NOMO-1 treated with dmso at 0.1 percent for 144 hours (cell line): ENCODE data around the gene CENPU.
"Not testable (repeated sequence)": the region's sequence is repeated elsewhere in the genome, so short reads cannot be mapped to it uniquely, and the experiment has no call there.

Experiments
- DNase-seq: peaks from one replicate; lab custom pipeline; 2025; ENCODE audit not compliant: unreplicated experiment; lab: John Stamatoyannopoulos, UW

The CENPU gene

DNA sequence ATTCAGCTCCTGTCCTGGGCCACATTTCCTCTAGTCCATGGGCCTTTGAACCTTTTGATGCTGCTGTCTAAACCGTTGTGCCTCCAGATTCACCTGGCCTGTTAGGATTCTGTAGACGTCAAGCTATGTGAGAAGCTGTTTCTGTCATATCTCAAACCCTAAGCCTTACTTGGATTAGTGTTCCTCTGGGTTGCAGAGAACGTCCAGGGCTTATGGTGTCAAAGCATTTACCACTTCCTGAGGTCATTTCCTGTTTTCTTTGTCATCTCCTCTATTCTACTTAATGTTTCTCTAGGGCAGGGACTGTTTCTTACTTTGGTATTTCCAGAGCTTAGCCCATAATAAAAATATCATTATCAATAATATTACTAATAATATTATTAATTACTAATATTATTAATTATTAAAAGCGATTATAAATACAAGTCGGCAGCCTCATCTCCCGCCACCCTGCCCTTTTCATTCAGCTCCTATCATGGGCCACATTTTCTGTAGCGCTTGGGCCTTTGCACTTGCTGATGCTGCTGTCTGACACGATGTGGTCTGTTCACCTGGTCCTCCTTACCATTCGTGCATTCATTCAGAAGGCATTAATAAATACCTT is 65.3 kb downstream of the CENPU start:
- peak; percentile 57 for DNase-seq

DNA sequence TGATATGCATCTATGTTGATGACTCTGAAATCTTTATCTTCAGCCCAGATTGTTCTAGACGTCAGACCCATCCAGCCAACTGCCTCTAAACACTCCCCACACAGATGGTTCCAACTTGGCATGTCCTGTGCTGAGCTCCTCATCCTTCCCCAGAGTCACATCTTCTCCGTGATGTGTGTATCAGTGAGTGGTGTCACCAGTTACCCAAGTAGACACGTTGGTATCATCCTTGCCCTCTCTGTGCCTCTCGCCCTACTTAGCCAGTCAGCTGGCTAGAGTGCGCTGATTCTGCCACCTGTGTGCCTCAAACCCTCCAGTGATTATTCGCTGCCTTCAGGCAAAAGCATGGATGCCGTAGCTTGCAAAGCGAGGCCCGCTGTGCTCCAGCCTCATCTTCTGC is 65.8 kb downstream of the CENPU start:
- no peak for DNase-seq

DNA sequence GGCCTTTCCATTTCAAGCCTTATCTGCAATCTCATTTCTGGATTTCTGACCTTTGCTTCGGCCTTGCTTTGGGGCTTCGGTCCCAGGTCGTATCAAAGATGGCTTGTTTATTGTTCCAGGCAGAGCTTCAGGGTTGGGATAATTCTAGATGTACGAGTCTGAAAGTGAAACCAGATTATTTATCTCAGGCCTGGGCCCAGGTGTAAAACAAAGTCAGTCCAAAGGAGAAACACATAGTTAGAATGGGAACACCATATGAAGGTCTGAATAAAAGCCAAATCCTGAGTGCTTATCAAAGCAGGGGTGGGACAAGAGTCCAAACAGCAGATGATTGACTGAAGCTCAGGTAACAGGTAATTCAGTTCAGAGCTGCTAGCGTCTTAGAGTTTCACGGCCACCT is 67.2 kb downstream of the CENPU start:
- no peak for DNase-seq

DNA sequence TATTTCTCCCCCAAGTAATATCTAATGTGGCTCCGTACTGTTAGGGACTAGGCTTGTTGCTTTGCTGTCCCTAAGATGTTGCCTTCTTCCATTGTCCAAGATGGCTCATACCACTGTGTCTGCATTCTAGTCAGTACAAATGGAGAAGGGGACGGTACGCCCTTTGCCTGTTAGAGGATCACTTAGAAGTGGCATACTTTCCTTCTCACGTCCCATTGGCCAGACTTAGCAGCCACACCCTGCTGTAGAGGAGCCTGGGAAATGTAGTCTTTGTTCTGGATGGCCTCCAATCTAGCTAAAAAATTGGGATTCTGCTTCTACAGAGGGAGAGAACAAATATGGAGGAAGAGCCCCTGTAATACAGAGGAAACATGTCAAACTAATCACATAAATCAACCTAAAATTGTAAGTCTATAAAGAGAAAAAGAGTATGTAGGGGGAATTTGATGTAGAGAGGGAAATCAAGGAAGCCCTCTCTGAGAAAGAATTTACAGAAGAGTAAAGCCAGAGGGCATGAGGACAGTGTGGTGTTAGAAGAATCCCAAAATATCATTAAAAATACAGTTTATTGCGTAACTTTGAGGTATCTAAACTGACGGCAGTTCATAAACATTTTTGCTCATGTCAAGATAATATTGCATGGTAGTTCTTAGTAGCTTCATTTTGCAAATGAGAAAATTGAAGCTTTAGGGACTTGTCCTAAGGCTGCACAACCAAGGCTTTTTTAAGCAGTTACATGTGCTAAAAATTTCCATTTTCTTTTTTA is 69.3 kb downstream of the CENPU start:
- no peak for DNase-seq

GRCh38 chr4:184662236-184662635 is 71.7 kb downstream of the CENPU start:
- DNase-seq: no peak

DNA sequence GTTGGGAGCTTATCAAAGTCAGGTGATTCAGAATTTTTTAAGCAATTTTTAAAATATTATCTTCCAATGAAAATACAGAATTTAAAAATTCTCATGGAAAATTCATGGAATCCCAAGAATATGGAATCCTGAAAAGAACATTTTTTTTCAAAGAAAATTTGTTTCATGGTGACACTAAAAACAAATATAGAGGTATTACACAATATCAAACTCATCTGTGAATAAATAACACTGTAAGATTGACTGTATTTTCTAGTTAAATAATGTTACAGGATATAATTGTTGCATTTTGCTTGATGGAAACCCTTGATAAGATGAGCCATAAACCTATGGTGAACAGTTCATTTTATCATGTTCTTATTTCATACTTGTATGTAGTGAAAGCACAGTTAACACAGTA is 72.9 kb downstream of the CENPU start:
- DNase-seq: no peak

- not testable (repeated sequence) for DNase-seq
Observed at GRCh38 chr4:184657820-184658219, 76.1 kb downstream of the CENPU start.

DNA sequence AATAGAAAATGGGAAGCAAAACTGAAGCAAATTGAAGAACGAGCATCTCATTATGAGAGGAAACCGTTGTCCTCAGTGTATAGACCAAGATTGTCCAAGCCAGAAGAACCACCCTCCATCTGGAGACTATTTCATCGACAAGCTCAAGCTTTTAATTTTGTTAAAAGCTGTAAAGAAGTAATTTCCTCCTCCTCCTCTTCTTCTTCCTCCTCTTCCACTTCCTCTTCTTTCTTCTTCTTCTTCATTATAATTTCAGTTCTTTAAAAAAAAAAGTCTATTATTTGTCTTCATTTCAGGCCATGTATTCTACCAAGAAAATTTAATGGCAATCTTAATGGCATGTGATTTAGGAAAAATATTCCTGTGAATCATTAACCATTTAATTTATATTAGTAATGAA is 76.8 kb downstream of the CENPU start:
- DNase-seq: no peak

- no peak for DNase-seq
Observed at GRCh38 chr4:184655889-184656869, 77.7 kb downstream of the CENPU start.

- no peak for DNase-seq
Observed at GRCh38 chr4:184653650-184654049, 80.2 kb downstream of the CENPU start.

GRCh38 chr4:184652681-184653080 is 81.2 kb downstream of the CENPU start:
- not testable (repeated sequence) for DNase-seq

DNA sequence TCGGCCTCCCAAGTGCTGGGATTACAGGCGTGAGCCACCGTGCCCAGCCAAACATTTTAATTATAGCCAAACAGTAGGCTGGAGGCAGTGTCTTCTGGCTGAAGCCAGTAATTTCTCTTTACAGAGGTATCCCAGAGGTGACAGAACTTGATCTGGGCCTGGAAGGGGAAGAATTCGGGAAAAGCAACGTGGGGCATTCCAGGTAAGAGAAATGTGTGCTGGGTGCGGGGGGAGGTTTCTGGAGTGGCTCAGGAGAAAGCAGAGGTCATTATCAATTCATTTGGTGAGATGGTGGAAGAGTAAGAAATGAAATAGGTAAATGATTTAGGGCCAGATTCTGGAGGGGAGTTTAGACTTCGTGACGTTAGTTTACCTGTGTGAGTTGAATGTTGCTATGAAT is 82.0 kb downstream of the CENPU start:
- no peak for DNase-seq

DNA sequence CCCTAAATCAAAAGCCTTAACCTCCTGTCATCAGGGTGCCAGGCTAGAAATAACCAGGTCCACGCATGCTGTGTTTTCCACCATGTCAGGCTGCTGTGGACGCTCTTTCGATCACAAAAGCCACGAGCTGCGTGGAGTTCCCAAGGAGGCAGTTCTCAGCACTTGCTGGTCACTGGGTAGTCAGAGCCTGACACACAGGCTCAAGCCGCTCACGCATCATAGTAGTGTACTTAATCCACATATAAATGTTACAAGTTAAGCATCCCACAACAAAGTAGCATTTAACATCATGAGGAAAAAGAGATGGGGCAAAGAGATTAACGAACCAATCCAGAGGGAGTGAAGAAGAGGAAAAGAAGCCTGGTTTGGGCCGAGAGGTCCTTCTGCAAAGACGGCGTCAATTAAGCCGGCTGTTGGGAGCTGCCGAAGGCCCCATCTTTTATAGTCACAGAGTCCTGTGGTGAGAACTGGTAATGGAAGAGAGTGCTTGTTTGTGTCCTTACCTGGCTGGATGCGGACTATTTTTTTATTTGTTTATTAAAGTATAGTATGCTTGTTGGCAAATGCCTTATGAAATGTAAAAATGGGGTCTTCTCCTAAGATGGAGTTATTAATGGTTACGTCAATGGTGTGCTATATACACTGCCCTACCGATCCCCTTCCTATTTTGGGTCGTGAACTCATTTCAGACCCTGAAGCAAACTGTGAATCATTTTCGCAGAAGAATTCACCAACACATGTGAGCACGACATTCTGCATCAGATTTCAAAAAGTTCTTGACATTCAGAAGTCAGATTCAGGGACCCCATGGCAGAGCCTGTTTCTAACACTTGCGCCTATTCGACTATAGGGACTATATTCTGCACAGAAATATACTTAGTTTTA is 83.7 kb downstream of the CENPU start:
- DNase-seq: no peak

DNA sequence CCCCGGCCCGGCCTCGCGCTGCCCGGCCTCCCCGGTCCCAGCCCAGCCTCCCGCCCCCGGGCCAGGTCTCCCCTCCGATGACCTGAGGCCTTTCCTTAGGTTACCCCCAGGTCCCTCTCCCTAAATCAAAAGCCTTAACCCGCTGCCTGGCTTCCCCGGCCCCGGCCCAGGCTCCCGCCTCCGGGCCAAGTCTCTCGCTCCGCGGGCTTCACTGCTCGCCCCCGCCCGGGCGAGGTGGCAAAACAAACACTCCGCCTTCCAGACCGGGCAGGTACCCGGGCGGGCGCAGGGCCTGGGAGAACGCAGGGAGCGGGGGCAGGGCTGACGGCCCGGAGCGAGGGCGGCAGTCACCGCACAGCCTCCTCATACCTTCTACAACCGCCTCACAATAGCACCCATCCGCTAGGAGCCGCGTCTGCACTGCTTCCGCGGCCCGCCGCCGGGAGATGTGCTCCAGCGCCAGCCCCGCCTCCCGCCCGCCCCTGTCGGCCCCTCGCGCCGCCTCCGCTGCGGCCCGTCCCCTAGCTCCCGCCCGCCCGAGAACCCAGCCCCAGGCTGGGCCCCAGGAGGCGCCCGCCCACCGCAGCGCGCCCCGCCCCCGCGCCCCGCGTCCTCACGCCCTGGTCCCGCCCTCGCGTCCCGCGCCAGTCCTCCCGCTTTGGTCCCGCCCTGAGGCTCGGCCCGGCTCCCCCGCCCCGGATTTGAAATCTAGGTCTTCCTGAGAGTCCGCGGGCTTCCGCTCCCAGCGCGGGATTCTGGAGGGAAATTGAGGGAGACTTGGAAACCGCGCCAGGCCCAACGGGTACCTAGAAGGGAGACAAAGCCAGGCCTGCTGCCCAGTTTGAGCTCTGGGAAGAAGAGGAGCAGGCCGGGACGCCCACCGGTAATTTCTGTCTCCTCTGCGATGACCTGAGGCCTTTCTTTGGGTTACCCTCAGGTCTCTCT is 84.6 kb downstream of the CENPU start, which contains the start of the genes CASP3 and PRIMPOL:
Gene CASP3 (minus strand): TSS at position 422 of the 945 bp plus-strand sequence. CDS start 10,994 bp downstream, outside the sequence.
Gene PRIMPOL (plus strand): TSS at position 713 of the 945 bp plus-strand sequence. CDS start 7,403 bp downstream, outside the sequence.
- DNase-seq: peak; percentile 97

GRCh38 chr4:184648313-184649025 is 85.4 kb downstream of the CENPU start:
- DNase-seq: no peak

DNA sequence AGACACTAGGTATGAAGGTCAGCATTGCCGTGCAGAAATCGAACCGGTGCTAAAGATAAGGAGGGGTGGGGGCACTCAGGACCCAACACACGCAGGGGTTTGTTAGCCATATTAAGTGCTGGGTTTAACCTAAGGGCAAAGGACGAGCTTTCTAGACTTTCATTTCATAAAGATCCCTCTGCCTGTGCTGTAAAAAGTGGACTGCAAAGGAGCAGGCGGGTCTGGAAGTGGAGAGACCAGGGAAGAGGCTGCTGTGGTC is 85.9 kb downstream of the CENPU start:
- no peak for DNase-seq

DNA sequence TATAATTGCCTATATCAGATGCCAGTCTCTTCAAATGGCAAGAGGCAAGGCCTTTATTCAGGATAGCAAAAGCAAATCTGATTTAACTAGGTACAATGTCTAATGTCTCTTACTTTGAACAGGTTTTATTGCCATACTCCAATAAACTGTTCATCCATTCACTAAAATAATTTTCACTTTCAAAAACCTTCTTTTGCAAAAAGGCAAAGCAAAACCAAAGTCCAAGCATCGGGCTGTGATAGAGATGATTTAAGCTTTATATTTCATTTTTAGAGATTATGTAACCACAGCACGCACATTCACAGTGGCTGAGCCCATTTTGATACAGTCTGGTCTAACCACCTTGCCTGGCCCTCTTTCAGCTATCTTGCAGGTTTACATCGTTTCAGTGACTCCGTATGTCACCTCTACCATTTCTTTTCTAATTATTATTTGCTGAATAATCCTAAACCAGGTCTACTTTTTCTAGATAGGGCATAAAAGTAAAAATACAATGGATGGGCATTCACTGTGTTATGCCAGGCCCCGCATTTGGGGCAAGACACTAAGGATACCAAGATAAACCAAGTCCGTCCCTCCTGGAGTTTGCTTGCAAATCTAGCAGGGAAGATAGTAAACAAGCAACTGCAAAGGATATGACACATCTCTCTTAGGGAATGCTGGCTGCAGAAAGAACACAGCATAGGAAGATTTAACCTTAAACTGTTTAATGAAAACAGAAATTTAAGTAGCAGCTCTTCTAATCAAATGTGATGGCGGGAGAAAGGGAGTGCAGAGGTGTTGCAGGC is 86.4 kb downstream of the CENPU start:
- no peak for DNase-seq
